Upper lobe of left lung (tissue), 6 donors: ENCODE data around the gene MAP6. TPM values are rescaled to one million over a fixed set of nuclear protein-coding genes. Genes with fewer than 3 reads are reported as not detected.

Experiments used
- ATAC-seq, 2 donors: fragments of 200-7000 bp; cut with Tn5 transposase; one replicate each; pipeline ENCODE4 v1.9.1; 2022; ENCODE audit warnings: mild to moderate bottlenecking in 2 of 2, moderate library complexity in 2 of 2; ENCODE audit not compliant: low FRiP score in 2 of 2
- DNase-seq, 2 donors: peaks; one replicate each; pipeline ENCODE4 v3.0.0-alpha.2; 2019 to 2020
- H3K27ac ChIP-seq, 4 donors: fragments of 200-600 bp; sonication (generic); one replicate each; pipeline ENCODE4 v1.5.1; 2016 to 2019
- H3K27me3 ChIP-seq, 4 donors: fragments of 200-600 bp; sonication (generic); one replicate each; pipeline ENCODE4 v1.5.1; 2017 to 2019
- H3K36me3 ChIP-seq, 4 donors: fragments of 200-600 bp; sonication (generic); one replicate each; pipeline ENCODE4 v1.5.1; 2016 to 2019
- H3K4me1 ChIP-seq, 4 donors: fragments of 200-600 bp; sonication (generic); one replicate each; pipeline ENCODE4 v1.5.1; 2018 to 2019
- H3K4me3 ChIP-seq, 4 donors: fragments of 200-600 bp; sonication (generic); one replicate each; pipeline ENCODE4 v1.5.1; 2017 to 2019; ENCODE audit warnings: mild to moderate bottlenecking in 2 of 4, moderate library complexity in 1 of 4
- H3K9me3 ChIP-seq, 4 donors: fragments of 200-600 bp; sonication (generic); one replicate each; pipeline ENCODE4 v1.5.1; 2018 to 2019
- EP300 ChIP-seq, 4 donors: sonication (generic); formaldehyde crosslinking; IDR thresholded peaks; one replicate each; pipeline ENCODE4 v1.5.1; 2017; ENCODE audit warnings: antibody characterized with exemption in 4 of 4, control low read depth in 2 of 4
- POLR2A ChIP-seq, 4 donors: fragments of 450-650 bp; IDR thresholded peaks; one replicate each; pipeline ENCODE4 v1.5.1; 2016 to 2017; ENCODE audit warnings: antibody characterized with exemption in 4 of 4, mild to moderate bottlenecking in 2 of 4
- POLR2AphosphoS5 ChIP-seq, 2 donors: sonication (generic); formaldehyde crosslinking; IDR thresholded peaks; one replicate each; pipeline ENCODE4 v1.5.1; 2017; ENCODE audit warnings: antibody characterized with exemption in 2 of 2
- WGBS, 2 donors: methylation state at CpG; one replicate each; pipeline ENCODE4 v1.1.5; 2017 to 2018; 5-methylcytosine and 5-hydroxymethylcytosine counted together
- total RNA-seq, 6 donors: library from RNA; depleted of rRNA in 4 of 6; stranded (reverse); fragments of >200 nt in 4 of 6; gene quantifications; one replicate each; pipeline versions ENCODE4 v1.1.0 to v1.2.1, GENCODE V29; 2016 to 2021
- TF ChIP-seq, protein P1 (sequence below), 6 experiments: fragments of 450-650 bp in 4 of 6; fragments of 200-600 bp in 2 of 6; sonication (generic) in 2 of 6; IDR thresholded peaks; one replicate each; pipeline ENCODE4 v1.5.1; 2016 to 2019; ENCODE audit warnings: antibody characterized with exemption in 6 of 6
- donor health status: DM: no; HTN: no; CAD: no; lungs with moderate emphysema.
- donor health status: DM: no; HTN: yes; CAD: no; lungs with severe emphysema.

Gene MAP6
- total RNA-seq, 6 donors from 2014 or later = 3.5 to 17.6 (median 8.9) TPM

DNA sequence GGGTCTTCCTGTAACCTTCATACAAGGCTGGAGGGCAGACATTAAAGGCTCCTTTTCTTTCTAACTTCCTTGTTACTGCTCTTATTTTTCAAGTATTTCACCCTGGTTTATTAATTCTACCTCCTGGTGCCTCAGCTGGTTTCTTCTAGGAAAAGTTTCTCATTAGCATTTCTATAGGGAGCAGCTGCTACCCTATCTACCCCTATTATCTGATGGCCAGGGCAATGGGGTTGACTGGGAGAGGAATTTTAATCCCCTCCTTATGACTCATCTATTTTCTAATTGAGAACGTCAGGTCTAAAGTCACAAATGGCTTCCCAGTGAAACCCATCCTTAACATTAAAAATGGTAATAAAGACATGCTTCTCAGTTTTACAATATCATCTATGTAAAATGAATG lies 5.0 kb downstream of the MAP6 start:
- no peak for DNase-seq
- Histone ChIP-seq H3K4me3 (no peak overlapping the region), H3K4me1 (peaks cover 12 to 21% (median 15%) of the 10 kb centered on the region in 4 donors), H3K27me3 (peaks cover 0 to 16% (median 7%) of the 10 kb centered on the region in 4 donors), H3K9me3 (no peaks in the 10 kb centered on the region), H3K36me3 (no peaks in the 10 kb centered on the region), H3K27ac (no peak overlapping the region)
- TF ChIP-seq POLR2AphosphoS5 (IDR thresholded peaks at IDR 0.05) (no peak), POLR2A (IDR thresholded peaks at IDR 0.05) (no peak), EP300 (IDR thresholded peaks at IDR 0.05) (no peak)
- TF ChIP-seq, protein P1, sequence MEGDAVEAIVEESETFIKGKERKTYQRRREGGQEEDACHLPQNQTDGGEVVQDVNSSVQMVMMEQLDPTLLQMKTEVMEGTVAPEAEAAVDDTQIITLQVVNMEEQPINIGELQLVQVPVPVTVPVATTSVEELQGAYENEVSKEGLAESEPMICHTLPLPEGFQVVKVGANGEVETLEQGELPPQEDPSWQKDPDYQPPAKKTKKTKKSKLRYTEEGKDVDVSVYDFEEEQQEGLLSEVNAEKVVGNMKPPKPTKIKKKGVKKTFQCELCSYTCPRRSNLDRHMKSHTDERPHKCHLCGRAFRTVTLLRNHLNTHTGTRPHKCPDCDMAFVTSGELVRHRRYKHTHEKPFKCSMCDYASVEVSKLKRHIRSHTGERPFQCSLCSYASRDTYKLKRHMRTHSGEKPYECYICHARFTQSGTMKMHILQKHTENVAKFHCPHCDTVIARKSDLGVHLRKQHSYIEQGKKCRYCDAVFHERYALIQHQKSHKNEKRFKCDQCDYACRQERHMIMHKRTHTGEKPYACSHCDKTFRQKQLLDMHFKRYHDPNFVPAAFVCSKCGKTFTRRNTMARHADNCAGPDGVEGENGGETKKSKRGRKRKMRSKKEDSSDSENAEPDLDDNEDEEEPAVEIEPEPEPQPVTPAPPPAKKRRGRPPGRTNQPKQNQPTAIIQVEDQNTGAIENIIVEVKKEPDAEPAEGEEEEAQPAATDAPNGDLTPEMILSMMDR (IDR thresholded peaks at IDR 0.05) = no peak
- no peak for ATAC-seq
- WGBS, 2 donors = 81 to 93% methylated on average over 1 of the region's 1 CpG

DNA sequence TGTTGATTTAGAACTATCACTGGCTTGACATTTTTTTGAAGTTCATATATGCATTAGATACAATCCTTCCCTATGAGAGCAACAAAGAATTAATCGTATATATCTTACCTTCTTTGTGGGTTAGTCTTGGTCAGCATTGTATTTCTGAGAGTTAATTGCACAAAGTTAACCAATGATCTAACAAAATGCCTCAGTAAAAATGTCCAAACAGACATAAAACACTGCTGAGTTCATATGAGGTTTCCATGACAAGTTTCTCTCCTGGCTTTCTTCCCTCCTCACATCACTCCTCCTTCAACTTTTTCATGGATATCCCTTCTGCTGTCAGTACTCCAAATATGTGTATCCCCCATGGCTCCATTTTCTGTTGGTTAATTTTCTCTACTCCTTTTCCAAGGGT lies 9.0 kb downstream of the MAP6 start:
- H3K9me3 ChIP-seq = no peaks in the 10 kb centered on the region

DNA sequence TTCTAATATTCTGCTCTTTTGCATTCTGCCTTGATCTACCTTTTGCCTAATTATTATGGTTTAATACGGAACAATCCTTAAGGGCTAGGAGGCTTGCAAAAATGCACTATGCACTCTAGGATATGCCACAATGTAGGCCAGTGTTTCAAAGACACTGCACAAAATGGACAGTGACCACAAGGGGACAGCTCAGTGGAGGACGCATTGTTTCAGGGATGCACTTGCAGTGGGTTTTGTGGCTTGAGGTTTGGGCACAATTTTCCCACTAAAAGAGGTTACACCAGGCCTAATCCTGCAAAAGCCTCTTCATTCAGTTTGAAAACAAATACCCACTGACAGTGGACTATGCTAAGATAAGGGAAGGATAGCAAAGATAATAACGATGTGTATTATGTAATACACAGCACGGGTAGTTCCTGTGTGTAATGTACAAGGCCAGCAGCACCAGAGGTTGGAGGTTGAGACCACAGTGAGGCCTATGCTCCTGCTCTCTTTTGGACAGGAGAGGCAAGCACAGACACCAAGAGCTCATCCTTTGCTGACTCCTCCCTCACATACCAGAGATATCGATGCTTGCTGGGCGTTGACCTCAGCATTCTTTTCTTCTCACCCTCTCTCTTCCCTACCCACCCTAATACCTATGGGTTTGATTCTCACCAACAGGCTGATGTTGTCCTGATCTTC lies 12.7 kb downstream of the MAP6 start:
- ATAC-seq = no peak
- Histone ChIP-seq H3K4me3 (no peak overlapping the region), H3K4me1 (no peaks in the 10 kb centered on the region), H3K9me3 (no peaks in the 10 kb centered on the region), H3K27ac (no peak overlapping the region), H3K27me3 (no peaks in the 10 kb centered on the region), H3K36me3 (no peaks in the 10 kb centered on the region)
- WGBS, 2 donors = 69 to 74% methylated on average over 6 of the region's 6 CpGs
- DNase-seq = no peak
- TF ChIP-seq POLR2A (IDR thresholded peaks at IDR 0.05) = no peak
- TF ChIP-seq, protein P1 (IDR thresholded peaks at IDR 0.05) = no peak
- TF ChIP-seq EP300 (IDR thresholded peaks at IDR 0.05) = no peak
- no peak for TF ChIP-seq POLR2AphosphoS5 (IDR thresholded peaks at IDR 0.05)

More for the DNA sequence above, 9.0 kb downstream of the MAP6 start:
- Histone ChIP-seq H3K27me3 (no peaks in the 10 kb centered on the region), H3K27ac (no peak overlapping the region), H3K4me1 (no peaks in the 10 kb centered on the region), H3K36me3 (no peaks in the 10 kb centered on the region), H3K4me3 (no peak overlapping the region)
- DNase-seq (no peak), ATAC-seq (no peak)
- TF ChIP-seq EP300 (IDR thresholded peaks at IDR 0.05) = no peak
- TF ChIP-seq, protein P1 (IDR thresholded peaks at IDR 0.05) = no peak
- no peak for TF ChIP-seq POLR2A (IDR thresholded peaks at IDR 0.05)
- no peak for TF ChIP-seq POLR2AphosphoS5 (IDR thresholded peaks at IDR 0.05)
- WGBS, 2 donors = 90 to 97% methylated on average over 1 of the region's 1 CpG

DNA sequence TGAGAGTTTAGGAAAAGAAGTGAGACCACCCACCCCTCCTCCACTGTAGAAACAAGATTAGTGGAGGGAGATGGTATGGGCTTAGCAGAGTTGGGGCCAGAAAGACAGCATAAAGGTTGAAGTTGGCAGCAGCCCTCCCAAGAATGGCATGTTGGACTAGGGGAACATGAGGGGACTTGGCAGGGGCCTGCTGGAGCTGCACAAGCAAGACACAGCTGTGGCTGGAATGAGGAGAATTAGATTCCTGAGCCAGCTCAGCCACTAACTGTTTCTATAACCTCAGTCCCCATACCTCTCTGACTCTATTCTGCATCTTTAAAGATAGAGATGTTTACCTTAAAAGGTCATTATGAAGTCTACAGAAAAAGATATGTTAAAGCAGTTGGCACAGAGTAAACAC lies 13.2 kb downstream of the MAP6 start:
- H3K36me3 ChIP-seq = no peaks in the 10 kb centered on the region
- no peaks in the 10 kb centered on the region for H3K9me3 ChIP-seq
- no peak overlapping the region for H3K27ac ChIP-seq
- no peak overlapping the region for H3K4me3 ChIP-seq
- DNase-seq (no peak), ATAC-seq (no peak)
- no peaks in the 10 kb centered on the region for H3K4me1 ChIP-seq
- TF ChIP-seq, protein P1 (IDR thresholded peaks at IDR 0.05) = no peak
- TF ChIP-seq POLR2A (IDR thresholded peaks at IDR 0.05) (no peak), EP300 (IDR thresholded peaks at IDR 0.05) (no peak), POLR2AphosphoS5 (IDR thresholded peaks at IDR 0.05) (no peak)
- H3K27me3 ChIP-seq = no peaks in the 10 kb centered on the region

DNA sequence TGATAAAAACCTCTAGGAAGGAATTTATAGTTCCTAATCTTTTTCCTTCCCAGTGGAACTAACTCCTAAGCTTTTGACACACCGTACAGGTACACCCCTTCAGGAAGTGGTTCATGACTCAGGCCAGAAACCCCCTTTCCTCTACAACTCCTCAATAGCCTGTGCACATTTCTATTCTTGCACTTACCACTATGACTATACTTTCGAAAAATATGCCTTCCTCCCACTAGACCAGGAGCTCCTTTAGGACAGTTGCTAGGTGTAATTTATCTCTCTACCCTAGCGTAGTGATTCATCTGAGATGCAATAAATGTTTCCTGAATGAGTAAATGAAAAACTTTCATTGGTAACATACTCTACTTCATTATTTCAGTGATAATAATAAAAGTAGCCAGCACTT lies 14.5 kb downstream of the MAP6 start:
- no peak for ATAC-seq

More for the DNA sequence above, 14.5 kb downstream of the MAP6 start:
- no peaks in the 10 kb centered on the region for H3K9me3 ChIP-seq
- 53 to 59% methylated on average over 3 of the region's 3 CpGs for WGBS, 2 donors
- no peak overlapping the region for H3K4me3 ChIP-seq
- no peak for DNase-seq
- TF ChIP-seq EP300 (IDR thresholded peaks at IDR 0.05) (no peak), POLR2A (IDR thresholded peaks at IDR 0.05) (no peak), POLR2AphosphoS5 (IDR thresholded peaks at IDR 0.05) (no peak)
- TF ChIP-seq, protein P1 (IDR thresholded peaks at IDR 0.05) = no peak
- H3K27me3 ChIP-seq = no peaks in the 10 kb centered on the region
- no peaks in the 10 kb centered on the region for H3K4me1 ChIP-seq
- no peaks in the 10 kb centered on the region for H3K36me3 ChIP-seq
- no peak overlapping the region for H3K27ac ChIP-seq
